NCI-H2107 (cell line): ENCODE measurements around the gene FBLN1.
"Not testable (repeated sequence)": the region's sequence is repeated elsewhere in the genome, so short reads cannot be mapped to it uniquely, and the experiment has no call there.

ENCODE experiments used
- DNase-seq: peaks from one replicate; lab custom pipeline; 2025; lab: John Stamatoyannopoulos, UW

Gene FBLN1

DNA sequence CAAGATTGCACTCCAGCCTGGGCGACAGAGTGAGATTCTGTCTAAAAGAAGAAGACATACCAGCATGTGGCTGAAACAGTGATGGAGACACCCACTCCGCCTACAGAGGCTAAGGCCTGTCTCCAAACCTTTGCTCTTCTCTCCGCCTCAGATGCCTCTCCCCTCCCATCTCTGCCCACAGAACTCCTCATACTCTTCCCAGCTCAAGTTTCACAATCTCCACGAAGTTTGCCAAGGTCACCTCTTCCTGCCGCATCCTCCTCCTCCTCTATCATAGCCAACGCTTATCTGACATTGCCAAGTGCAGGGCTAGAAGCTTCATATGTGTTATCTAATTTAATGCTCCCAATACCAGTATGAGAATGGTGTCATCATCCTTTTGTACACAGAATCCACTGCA, 25.9 kb upstream of the FBLN1 start:
- no peak for DNase-seq

DNA sequence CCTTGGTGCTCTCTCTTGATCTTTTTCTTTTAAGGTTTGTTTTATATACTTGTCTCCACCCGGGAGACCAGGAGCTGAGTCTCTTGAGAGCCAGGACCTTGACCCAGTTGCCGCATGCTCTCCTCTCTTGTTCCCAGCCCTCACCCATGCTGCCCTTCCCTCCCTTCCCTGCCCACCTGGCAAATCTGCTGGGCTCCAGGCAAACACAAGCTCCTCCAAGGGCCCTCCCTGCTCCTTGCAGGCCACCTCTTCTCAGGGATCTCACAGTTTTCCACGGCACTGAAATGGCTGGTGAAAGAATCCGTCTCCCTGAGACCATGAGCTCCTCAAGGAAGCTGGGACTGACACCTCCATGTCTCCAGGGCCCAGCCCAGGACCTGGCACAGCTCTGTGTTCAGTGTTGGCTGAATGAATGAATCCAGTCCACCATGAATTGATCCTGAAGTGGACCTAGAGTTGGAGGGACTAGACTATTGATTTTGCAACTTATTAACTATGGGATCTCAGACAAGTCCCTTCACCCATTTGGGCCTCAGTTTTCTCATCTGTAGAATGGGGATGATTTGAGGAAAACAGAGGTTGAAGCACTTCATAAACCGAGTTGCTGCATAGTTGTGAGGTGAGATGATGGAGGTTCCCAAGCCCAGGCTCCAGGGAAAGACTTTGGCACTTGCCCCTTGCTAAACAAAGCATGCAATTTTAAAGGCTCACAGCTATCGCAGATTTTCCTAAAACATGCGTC, 25.1 kb upstream of the FBLN1 start:
- no peak for DNase-seq

- no peak for DNase-seq
Observed at GRCh38 chr22:45478108-45478771, 24.4 kb upstream of the FBLN1 start.

- no peak for DNase-seq
Observed at GRCh38 chr22:45480717-45481116, 22.0 kb upstream of the FBLN1 start.

GRCh38 chr22:45481661-45482060, 21.0 kb upstream of the FBLN1 start:
- no peak for DNase-seq

DNA sequence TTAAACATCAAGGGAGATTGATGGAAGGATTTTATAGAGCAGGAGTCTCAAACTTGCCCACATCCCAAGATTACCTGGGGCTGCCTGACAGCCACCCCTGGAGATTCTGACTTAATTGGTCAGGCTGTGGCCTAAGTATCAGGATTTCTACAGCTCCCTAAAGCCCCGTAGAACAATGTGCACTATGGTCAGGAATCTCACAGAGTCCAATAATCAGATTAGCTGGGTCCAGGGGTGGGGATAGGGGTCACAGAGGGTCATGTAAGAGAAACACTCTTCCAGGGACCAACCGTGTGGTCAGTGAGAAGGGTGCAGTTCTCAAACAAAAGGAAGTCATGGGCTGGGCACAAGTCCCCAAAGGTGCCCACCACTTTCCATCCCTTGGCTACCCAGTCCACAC, 20.5 kb upstream of the FBLN1 start:
- DNase-seq: no peak

DNA sequence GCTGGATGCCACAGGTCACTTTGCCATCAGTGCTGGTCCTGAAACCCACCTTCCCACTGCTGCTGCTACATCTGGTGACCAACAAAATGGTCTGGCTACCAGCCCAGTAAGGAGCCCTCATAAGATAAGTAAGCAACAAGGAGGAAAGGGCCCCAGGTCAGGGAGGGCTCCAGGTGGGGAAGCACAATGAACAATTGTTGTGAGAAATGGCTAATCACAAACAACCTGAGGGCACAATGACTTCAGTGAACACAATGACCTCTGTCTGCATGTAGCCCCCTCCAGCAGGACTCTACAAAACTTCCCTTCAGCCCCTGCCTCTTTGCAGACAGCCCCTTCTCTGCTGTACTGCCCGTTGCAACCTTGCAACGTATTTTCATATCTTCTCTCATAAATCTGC, 19.4 kb upstream of the FBLN1 start:
- no peak for DNase-seq

GRCh38 chr22:45483918-45484499, 18.7 kb upstream of the FBLN1 start:
- DNase-seq: no peak

DNA sequence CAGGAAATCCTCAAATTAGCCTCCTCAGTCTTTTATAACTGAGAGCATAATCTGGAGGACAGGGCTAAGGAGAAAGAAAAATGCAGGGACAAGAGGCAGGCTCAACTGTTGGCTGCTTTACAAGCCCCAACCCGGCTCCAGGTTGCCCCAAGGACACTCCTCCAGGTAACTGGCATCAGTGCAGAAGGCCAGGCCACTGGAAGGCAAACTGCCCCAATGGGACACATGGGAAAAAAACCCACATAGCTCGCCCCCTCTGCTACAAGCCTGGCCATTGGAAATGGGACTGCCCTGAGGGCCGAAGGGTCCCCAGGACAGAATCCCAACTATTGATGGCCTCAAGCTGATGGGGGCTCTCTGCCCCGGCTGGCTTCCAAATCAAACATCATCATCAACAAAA, 17.9 kb upstream of the FBLN1 start:
- no peak for DNase-seq

DNA sequence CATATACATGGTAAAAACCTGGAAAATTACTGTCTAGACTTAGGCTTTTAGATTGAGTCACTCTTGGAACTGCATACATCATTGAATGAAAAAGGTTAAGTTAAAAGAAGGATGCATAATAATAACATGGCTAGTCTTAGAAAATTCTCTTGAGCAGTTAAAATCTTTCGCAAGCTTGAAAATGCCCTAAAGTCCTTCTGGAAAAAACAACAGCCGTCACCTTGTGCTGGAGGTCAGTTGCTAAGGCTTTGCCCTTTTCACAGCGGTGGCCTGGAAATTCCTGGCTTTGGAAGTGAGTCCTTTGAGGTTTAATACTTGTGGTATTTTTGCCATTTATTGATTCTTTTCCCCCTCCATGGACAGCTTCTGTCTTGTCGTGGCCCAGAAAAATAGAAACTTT, 17.4 kb upstream of the FBLN1 start:
- no peak for DNase-seq

DNA sequence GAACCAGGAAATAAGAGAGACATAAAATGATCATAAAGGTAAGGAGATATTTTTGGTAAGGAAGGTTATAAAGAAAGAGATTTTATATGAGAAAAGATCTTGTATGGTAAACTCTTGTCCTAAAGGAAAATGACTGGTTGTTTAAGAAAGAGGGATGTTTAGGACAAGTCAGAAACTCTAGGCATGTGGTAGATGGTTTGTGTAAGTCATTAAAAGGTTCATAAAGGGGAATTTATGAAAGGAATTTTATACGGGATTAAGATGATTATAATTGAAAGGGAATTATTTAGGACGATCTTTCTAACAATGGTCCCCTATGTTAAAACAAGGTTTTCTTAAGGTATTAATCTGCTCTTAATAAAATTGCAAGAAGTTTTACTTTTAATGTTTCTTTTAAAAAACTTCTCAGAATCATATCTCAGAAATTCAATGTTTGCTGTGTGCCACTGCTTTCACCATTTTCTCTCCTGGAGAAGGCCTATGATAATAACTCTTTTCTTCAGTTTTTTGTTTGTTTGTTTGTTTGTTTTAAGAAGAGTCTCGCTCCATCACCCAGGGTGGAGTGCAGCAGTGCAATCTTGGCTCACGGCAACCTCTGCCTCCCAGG, 13.8 kb upstream of the FBLN1 start:
- DNase-seq: no peak

- DNase-seq: no peak
Observed at GRCh38 chr22:45490836-45491235, 11.8 kb upstream of the FBLN1 start.

GRCh38 chr22:45491841-45492240, 10.8 kb upstream of the FBLN1 start:
- no peak for DNase-seq

- no peak for DNase-seq
Observed at GRCh38 chr22:45493286-45493771, 9.4 kb upstream of the FBLN1 start.

DNA sequence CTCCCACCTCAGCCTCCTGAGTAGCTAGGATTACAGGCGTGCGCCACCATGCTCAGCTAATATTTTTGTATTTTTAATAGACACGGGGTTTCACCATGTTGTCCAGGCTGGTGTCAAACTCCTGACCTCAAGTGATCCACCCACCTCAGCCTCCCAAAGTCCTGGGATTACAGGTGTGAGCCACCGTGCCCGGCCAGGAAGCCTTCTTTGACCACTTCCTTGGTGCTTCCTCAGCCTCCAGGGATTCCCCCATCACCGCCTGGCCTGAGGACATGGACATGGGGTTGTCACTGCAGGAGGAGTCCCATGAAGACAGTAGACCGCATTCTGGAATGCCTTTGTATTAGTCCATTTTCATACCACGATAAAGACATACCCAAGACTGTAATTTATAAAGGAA, 8.4 kb upstream of the FBLN1 start:
- not testable (repeated sequence) for DNase-seq

- DNase-seq: not testable (repeated sequence)
Observed at GRCh38 chr22:45495616-45496015, 7.1 kb upstream of the FBLN1 start.

GRCh38 chr22:45496451-45496941, 6.2 kb upstream of the FBLN1 start:
- DNase-seq: no peak

DNA sequence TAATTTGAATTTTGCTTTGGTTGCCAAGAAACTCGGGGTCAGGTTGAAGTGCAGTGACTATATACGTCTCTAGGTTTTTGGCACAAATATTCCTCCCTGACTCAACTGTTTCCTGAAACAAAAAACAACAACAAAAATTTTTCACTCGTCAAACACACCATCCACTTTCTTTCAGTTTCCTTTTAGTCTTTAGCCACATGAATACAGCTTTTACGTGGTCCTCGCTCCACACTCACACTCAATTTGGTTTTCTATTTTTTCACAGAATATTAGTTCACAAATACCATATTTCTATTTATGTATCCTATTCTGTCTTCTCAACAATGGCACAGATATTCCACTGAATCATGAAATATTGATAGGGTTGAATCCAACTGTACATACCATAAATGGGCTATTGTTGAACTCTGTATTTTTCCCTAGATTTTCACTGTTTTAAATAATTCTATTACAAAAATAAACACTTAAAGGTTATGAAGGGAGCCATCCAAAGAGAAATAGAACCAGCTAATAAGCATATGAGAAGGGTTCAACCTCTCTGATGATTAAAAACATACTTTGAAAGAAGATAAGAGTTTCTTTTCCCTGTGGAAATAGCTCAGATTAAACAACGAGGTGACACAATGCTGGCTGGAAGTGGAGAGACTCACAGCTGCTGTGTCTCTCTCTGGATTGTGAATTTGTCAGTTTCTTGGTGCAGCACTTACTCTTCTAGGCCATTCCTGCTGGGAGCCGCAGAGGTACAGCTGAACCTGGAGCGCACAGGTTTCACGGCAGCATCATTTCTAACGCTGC, 5.1 kb upstream of the FBLN1 start:
- DNase-seq: no peak

DNA sequence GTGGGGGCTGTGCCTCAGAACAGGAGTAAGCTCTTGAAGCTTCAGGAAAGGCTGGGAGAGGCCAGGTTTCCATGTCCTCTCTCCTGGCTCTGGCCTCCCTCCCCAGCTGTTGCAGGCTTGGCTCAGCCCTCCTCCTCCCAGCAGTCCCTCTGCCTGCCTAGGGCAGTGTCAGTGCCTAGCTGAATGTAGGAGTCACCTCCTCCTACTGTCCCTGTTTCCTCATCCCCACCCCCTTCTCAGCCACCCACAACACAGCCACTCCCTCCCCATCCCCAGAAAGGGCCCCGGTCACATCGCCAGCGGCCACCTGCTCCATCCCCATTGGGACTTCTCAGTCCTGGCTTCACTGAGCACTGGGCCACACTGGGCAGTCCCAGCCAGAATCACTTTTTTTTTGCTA, 2.9 kb upstream of the FBLN1 start:
- no peak for DNase-seq

DNA sequence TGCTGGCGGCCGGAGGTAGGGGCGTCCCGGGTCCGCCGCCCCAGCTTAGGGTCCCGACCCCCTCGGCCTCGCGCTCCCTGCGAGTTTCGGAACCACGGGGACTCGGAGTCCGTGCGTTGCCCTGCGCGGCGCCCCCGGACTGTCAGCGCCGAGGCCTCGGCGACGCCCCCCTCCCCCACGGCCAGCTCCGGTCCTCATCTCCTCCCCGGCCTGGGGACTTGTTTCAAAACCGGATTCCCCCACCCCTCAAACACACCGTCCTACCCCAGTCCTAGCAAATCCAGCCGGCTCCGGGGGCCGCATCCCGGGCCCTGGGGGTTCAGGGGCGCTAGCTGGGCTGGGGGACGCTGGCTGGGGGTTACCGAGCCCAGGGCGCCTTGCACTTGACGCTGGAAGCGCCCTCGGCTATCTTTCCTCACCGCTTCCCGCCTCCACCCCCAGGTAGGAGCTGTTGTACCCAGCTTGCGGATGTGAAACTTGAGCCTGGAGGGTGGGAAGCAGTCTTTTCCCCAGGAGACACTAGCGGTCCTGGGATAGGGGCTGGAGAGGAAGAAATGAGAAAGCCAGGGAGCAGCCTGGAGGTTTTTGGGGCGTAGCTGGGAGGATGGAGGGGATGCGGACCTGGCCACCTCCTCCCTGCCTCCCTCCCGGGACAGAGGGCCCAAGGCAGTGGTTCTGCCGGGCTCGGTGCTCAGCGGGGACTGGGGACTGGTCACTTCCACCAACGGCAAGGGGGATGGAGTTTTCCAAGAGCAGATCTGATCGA, 550 bp downstream of the FBLN1 start:
- no peak for DNase-seq

GRCh38 chr22:45503816-45504372, 1.2 kb downstream of the FBLN1 start:
- DNase-seq: no peak
